Measurements from ENCODE around the gene C1orf105.
"Not testable (repeated sequence)": the region's sequence is repeated elsewhere in the genome, so short reads cannot be mapped to it uniquely, and the experiment has no call there.

The C1orf105 gene

DNA sequence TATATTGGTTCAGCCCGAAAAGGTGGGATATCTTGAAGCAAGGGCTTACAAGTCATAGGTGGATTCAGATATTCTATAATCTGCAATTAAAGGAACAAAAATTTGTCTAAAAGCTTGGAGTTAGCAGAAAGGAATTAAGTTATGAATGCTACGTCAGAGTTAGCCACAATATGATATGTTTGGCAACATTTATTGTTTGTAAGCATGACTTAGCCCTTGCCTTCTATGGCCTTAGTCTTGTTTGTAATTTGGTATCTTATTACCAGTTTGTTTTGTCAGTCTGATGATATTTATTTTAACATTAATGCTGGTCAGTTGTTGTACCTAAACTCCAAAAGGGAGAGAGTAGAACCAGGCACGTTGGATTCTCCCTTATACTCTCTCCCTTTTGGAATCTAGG is 69.4 kb downstream of the C1orf105 start:
- no peak for DNase-seq (ENCODE audit: low spot score)

DNA sequence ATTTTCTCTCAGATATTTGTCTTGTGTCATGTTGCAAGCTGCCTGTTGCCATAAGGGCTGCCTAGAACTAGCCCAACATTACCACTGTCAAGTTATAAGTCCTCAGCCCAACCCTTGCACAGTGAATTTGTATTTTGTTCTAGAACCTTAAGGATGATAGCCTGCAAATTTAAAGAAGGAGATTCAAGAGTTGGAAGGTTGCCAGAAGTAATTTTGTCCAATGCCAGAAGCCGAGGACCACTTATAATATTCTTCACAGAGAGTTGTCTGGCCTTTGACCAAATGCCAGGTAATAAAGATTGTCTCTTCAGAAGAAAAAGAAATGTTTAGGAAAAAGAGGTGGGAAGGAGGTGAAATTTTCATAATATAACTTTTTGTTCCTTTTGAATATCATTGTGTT is 71.9 kb downstream of the C1orf105 start:
- DNase-seq (ENCODE audit: low spot score): no peak

DNA sequence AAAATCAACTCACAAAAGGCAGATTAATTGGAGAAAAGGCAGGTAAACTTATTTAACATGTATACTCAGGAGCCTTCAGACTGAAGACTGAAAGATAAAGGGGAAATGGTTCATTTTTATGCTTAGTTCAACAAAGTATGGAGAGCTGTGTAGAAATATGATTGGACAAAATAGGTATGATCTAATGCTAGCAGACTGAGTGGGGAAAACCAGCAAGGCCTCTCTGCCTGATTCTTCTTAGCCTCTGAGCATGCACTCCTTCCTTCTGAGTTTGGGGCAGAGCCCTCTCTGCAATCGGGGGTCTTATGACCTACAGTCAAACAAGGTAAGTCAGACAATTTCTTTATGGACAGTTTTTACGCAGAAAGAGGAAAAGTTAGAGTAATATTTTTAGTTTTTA is 73.7 kb downstream of the C1orf105 start:
- DNase-seq (ENCODE audit: low spot score): no peak

DNA sequence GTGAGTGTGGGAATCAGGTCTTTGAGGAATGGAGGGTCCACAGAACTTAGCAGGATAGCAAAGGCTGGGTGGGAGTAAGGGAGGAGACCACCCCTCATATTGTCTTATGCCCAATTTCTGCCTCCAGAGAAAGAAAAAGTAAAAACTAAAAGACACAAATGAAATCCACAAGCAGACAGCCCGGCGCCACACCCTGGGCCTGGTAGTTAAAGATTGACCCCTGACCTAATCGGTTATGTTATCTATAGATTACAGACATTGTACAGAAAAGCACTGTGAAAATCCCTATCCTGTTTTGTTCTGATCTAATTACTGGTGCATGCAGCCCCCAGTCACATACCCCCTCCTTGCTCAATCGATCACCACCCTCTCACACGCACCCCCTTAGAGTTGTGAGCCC is 75.6 kb downstream of the C1orf105 start:
- not testable (repeated sequence) for DNase-seq (ENCODE audit: low spot score)

DNA sequence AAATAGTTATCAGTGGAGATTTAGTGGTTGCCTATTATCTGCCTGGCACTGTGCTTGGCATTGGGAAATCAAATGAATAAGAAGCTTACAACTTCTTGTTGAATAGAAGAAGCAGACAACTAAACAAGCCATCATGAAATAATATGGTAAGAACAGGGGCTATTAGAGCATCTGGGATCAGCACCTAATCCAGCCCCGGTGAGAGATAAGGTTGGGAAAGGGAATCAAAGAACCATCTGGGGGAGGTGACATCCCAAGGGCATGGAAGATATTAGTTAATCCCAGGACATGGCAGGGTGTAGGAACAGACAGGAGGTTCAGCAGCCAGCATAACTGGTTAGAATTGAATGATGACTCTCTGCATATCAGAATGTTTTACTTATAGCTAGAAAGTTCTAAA is 76.2 kb downstream of the C1orf105 start:
- DNase-seq (ENCODE audit: low spot score): no peak

DNA sequence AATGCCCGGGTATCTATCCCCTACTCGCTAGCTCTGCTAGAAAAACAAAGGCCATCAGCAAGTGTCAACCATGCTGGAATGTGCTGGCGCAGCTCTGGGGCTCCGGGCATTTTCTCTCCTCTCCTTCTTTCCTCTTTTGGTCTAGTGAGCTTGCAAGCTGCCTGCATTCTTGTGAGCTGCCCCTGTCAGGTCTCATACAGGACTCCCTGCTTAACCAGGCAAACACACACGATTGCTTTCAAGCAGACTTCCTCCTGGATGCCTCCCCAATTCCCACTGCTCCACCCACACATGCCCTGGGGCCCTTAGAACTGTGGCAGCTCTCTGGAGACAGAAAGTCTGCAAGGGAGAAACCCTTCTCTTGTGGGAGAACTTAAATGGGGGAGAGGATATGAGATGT is 76.7 kb downstream of the C1orf105 start:
- peak; percentile 55 for DNase-seq (ENCODE audit: low spot score)

DNA sequence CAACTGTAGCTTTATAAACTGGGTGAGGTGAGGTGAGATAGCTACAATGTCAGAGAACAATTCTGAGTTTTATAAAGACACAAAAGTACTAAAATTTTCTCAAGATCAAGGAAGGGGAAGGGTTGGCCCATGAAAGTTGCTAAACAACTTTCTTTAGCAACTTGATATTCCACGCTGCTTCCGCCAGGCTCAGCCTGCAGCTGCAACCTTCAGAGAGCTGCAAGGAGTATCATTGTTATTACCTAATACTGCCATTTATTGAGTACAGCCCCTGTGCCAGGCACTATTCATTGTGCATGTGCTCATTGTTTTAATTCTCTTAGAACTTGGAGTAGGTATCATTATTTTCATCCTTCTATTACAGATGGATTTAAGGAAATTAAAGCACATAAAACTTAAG is 78.4 kb downstream of the C1orf105 start:
- DNase-seq (ENCODE audit: low spot score): no peak

DNA sequence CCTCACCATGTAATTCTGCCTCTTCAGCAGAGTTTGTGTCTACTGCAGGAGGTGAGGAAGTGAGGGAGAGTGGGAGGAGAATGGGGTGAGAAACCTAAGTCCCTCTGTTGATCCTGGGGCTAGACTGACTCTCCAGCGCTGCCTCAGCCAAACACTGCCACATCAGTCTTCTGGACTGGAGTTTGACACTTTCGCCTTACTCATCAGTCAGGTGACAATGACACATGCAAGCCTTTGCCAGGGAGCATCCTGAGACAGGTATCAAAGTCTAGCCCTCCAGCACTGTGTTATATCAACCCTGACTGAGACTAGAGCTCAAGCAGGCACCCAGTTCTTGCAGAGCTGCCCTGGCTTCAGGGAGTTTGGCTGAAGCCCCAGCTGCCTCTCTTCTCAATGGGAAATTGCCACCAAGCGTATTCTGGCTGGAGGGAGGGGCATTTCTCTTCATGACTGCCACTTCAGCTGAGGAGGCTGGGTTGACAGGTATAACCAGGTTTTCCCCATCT is 79.2 kb downstream of the C1orf105 start:
- no peak for DNase-seq (ENCODE audit: low spot score)

DNA sequence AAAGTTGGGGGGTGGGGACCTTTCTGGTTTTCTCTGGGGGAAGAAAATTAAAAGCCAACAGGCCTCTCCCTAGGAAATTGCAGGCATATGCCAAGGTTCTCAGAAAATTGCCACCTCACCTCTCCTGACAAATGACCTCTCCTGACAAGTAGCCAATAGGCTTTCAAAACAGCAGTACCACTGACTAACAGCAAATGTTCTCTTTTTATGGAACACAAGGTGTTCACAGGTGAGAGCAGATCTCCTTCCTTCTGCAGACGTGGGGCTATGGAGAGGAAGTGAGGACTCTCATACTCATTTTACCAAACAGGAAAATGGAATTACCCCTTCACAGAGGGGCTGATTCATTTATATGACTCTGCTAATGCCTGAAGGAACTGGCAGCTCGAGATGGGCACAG is 79.7 kb downstream of the C1orf105 start:
- DNase-seq (ENCODE audit: low spot score): no peak

DNA sequence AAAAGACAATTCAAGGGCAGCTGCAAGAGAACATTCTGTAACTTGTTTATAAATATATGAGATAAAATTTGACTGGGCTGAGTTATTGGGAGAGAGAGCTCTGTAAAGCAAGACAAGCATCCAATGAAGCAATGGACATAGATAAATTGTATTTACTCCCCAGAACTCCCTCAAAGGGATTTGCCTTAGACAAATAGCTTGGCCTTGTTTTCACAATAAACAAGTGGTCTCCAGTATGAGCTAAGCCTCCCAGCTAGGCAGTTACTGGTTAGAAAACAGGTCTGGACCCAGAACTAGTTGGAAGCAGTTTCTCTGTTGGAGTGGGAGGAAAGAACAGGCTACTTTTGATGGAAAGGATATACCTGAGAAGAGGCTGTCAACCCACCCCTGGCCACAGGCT is 87.3 kb downstream of the C1orf105 start:
- no peak for DNase-seq (ENCODE audit: low spot score)

DNA sequence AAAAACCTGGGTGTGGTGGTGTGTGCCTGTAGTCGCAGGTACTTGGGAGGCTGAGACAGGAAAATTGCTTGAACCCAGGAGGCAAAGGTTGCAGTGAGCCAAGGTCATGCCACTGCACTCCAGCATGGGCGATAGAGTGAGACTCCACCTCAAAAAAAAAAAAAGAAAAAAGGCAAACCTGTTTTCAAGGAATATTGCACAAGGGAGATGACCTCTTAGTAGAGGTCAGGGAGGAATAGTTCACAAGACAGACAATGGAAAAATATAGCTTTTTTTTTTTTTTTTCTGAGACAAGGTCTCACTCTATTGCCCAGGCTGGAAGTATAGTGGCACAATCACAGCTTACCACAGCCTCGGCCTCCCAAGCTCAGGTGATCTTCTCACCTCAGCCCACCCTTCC is 90.0 kb downstream of the C1orf105 start:
- DNase-seq (ENCODE audit: low spot score): no peak

DNA sequence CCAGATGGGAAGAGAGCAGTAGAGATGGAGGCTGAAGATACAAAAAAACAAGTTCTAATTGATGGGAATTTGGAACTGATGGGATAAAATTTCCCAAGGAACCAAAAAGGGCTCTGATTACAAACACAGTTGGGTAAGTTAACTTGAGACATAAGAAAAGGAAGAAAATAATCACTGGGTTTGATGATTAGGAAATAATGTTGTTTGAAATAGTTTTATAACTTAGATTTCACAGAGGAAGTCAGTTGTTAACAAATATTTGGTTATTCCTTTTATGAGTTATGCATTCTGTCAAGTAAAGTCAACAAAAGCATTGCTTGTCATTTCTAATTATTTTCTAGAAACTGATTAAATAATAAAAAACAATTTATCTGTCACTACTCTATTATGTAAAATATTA is 92.1 kb downstream of the C1orf105 start:
- DNase-seq (ENCODE audit: low spot score): no peak

DNA sequence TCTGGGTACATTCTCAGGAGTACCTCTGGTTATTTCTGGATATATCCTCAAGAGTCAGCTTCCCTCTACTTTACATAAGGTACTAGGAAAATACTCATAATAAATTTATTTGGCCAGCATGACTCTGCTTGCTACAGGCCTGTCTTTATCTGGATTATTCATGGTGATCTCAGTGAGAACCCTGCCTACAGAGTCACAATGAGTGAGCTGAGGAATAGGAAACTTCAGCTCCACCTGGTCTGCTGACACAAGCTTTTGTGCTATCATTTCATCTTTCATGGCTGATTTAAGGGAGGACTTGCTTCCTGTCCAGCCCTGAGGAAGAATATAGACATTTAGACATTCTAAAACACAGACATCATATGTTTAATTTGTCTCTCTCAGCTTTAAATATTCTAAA is 93.0 kb downstream of the C1orf105 start:
- DNase-seq (ENCODE audit: low spot score): no peak

DNA sequence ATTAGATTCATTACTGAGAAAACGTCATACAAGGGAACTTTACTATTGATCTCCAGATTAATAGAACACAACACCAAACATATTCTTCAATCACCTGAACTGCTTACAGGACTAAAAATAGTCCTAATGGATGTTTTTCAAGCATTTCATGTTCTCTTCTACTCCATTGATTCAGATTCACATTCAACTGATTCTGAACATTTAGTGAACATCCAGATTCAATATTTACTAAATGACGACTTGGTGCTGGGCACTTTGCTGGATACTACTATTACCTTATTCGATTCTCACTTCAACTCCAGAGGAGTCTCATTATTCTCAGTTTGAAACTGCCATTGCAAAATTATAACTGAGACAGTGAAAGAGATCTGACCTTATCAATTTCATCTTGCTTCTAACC is 93.6 kb downstream of the C1orf105 start:
- no peak for DNase-seq (ENCODE audit: low spot score)

DNA sequence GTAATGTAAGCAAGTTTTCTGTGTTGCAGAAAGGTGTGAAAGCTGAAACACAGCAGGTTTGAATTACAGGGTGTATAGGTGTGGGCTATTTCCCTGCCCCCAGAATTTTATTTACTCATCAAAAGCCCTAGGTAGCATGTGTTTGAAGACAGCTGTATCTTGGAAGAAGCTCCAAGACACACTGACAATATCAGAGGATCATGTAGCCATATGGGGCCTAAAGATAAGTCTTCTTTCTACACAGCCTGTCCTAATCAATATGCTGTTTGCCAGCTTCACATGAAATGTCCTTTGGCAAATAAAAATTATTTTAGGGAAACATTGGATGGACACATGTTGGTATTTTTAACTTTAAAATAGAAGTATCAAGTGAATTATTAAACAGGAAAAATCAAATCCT is 95.0 kb downstream of the C1orf105 start:
- DNase-seq (ENCODE audit: low spot score): no peak

DNA sequence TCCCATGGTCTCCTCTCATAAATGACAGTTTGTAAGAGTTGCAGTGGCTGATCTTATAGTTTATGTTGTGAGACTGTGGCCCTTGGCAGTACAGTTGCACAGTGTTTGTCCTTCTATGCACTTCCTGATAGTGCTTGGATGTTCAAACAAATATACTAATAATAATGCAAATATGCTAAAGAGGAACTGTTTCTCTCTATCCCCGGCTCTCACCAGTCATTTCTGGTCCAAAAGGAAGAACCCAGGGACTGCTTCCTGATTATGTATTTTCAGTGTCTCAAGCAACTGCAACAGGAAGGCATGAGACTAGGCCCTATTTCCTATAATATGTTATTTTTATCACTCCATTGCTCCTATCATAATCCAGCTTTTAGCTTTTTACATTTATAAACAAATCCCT is 95.4 kb downstream of the C1orf105 start:
- DNase-seq (ENCODE audit: low spot score): no peak

DNA sequence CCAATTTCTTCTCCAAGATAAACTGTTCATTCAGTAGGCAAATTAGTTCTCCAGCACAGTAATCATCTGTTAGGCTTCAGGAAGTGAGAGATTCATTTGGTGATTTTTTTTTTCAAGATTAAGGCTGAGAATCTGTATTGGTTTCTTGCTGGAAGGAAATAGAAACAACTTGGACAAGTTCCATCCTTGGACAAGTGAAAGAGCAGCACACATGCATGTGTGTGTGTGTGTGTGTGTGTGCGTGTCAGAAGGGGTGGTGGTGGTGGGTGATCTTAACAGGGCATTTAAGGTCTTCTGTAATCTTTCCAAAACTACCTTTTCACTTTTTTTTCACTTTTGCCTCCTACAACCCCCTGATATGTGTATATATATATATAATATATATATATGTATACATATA is 96.6 kb downstream of the C1orf105 start:
- no peak for DNase-seq (ENCODE audit: low spot score)

DNA sequence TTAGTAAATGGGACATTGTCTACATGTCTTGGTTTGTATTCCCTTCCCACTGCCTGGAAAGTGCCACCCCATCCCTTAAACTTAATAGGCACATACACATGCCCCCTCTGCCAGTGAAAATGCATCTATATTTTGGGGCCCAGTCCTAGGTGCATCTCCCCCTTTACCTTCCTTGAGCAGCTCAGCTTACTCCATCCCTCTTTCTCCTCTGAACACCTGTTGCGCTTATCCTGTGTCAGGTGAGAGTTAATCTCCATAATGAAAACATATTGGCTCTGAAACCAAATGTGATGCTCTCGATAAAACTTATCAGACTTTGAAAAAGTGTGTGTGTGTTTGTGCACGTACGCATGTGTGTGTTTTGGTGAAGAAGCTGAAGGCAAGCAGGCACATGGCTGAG is 97.1 kb downstream of the C1orf105 start:
- no peak for DNase-seq (ENCODE audit: low spot score)

All from iPS-NIHi11 (cell line).